ENCODE data around the gene KBTBD12.
"Not testable (repeated sequence)": the region's sequence is repeated elsewhere in the genome, so short reads cannot be mapped to it uniquely, and the experiment has no call there.

KBTBD12 gene

DNA sequence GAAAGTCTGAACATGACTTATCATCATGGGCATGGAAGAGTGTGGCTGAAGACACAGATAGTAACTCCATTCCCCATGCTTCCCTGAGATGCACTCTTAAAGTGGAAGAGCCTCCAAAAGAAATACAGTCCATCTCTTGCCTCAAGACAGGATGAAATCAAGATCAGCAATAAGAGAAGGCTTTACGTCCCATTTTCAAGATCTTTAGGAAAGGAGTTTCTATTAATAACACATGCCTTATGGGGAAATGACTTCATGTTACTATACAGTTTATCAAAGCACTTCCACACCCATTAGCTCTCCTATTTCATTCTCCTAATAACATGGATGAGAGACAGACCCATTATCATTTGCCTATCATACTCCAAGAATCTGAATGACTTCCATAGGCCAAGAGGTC lies 6.1 kb upstream of the KBTBD12 start:
- Histone ChIP-seq H3K36me3 (ENCODE audit: insufficient read depth, low read length) (no peaks in the 10 kb centered on the region), H3K9me3 (ENCODE audit: low read depth, low read length) (0 out of 2 replicates have a peak, but pooled peaks cover under 1% of the 10 kb centered on the region), H3K9ac (ENCODE audit: insufficient read length) (no peak overlapping the region), H3K27ac (no peak overlapping the region), H3K4me3 (no peak overlapping the region)
- TF ChIP-seq FOXP2 (optimal IDR thresholded peaks at IDR 0.05; ENCODE audit: control extremely low read depth, extremely low read length, insufficient read depth) (no peak), EZH2 (IDR thresholded peaks at IDR 0.05) (no peak), POLR2AphosphoS5 (IDR thresholded peaks at IDR 0.05; ENCODE audit: borderline replicate concordance, low read depth, low read length) (no peak)
- no peak for DNase-seq (ENCODE audit: low read depth, low spot score)

DNA sequence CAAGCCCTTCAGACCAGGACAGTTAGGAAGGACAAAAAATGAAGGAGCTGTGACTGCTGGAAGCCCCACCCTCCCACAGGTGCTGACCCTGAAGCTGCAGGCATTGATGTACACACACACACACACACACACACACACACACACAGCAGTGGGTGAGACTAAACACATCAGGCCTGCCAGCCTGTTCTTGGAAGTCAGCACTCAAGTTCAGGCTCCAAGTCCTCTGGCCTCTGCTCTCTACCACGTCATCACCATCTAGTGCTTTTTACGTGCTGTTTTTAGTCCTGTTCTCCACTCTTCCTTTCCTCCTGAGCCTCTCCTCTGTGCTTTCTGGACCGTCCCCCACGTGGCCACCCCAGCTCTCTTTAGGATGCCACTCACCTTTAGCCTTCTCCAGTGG lies 5.4 kb upstream of the KBTBD12 start:
- TF ChIP-seq FOXP2 (optimal IDR thresholded peaks at IDR 0.05; ENCODE audit: control extremely low read depth, extremely low read length, insufficient read depth): no peak
- TF ChIP-seq POLR2AphosphoS5 (IDR thresholded peaks at IDR 0.05; ENCODE audit: borderline replicate concordance, low read depth, low read length): no peak
- no peak for TF ChIP-seq EZH2 (IDR thresholded peaks at IDR 0.05)

DNA sequence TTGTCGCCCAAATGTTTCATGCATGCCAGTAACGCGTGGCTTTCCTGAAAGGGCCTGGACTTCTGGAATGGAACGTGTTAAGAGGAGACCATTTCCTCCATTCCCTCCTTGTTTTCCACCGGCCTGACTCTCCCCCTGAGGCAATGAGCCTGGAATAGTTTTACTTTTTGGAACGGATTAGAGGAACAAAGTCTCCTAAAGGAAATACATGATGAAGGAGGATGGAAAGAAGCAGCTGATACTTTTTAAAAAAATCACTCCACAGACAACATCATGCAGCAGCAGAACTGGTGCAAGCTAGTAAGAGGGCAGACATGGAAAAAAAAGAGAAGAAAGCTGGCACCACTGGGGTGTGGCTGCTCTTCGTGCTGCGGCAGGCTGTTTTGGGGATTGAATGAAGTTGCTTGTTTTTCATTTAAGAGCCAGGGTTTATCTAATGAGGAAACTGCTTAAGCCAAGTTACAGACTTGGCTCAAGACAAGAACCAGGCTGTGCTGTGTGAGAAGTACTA lies 3.6 kb upstream of the KBTBD12 start:
- no peak for DNase-seq (ENCODE audit: low read depth, low spot score)
- TF ChIP-seq POLR2AphosphoS5 (IDR thresholded peaks at IDR 0.05; ENCODE audit: borderline replicate concordance, low read depth, low read length): no peak
- TF ChIP-seq EZH2 (IDR thresholded peaks at IDR 0.05): no peak
- TF ChIP-seq FOXP2 (optimal IDR thresholded peaks at IDR 0.05; ENCODE audit: control extremely low read depth, extremely low read length, insufficient read depth): no peak
- H3K4me3 ChIP-seq: no peak overlapping the region
- H3K9me3 ChIP-seq (ENCODE audit: low read depth, low read length): 0 out of 2 replicates have a peak, but pooled peaks cover 3% of the 10 kb centered on the region
- no peak overlapping the region for H3K27ac ChIP-seq
- no peaks in the 10 kb centered on the region for H3K36me3 ChIP-seq (ENCODE audit: insufficient read depth, low read length)
- H3K9ac ChIP-seq (ENCODE audit: insufficient read length): no peak overlapping the region

More for the DNA sequence above, 5.4 kb upstream of the KBTBD12 start:
- H3K36me3 ChIP-seq (ENCODE audit: insufficient read depth, low read length): no peaks in the 10 kb centered on the region
- no peak overlapping the region for H3K9ac ChIP-seq (ENCODE audit: insufficient read length)
- 0 out of 2 replicates have a peak, but pooled peaks cover 3% of the 10 kb centered on the region for H3K9me3 ChIP-seq (ENCODE audit: low read depth, low read length)
- H3K27ac ChIP-seq: no peak overlapping the region
- no peak for DNase-seq (ENCODE audit: low read depth, low spot score)
- H3K4me3 ChIP-seq: no peak overlapping the region

DNA sequence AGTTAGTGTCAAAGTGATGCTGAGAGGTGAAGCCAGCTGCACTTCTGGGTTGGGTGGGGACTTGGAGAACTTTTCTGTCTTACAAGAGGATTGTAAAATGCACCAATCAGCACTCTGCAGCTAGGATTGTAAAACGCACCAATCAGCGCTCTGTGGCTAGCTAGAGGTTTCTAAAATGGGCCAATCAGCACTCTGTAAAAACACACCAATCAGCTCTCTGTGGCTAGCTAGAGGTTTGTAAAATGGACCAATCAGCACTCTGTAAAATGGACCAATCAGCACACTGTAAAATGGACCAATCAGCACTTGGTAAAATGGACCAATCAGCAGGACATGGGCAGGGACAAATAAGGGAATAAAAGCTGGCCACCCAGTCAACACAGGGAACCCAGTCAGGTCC lies 1.2 kb upstream of the KBTBD12 start:
- H3K9ac ChIP-seq (ENCODE audit: insufficient read length); H3K36me3 ChIP-seq (ENCODE audit: insufficient read depth, low read length); DNase-seq (ENCODE audit: low read depth, low spot score); H3K27ac ChIP-seq; H3K4me3 ChIP-seq; H3K9me3 ChIP-seq (ENCODE audit: low read depth, low read length): not testable (repeated sequence)

DNA sequence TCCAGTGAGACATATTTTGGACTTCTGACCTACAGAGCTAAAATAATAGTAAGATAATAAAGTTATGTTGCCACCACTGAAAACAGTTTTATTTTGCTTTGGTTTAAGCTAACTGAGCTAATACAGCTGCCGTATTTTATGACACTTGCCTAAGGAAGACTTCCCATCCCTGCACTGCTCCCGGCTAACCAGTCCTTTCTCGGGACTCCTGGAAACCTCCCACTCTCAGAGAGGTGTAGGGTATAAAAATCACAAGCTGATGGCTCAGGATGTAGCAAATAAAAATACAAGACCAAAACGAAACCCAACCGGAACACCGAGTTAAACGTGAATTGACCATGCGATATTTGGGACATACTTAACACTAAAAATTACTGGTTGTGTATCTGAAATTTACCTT lies 448 bp upstream of the KBTBD12 start:
- Histone ChIP-seq H3K4me3 (peak overlapping the region; percentile 23; the same call in 1 of the 2 replicates), H3K27ac (no peak overlapping the region), H3K9me3 (ENCODE audit: low read depth, low read length) (0 out of 2 replicates have a peak, but pooled peaks cover 3% of the 10 kb centered on the region), H3K36me3 (ENCODE audit: insufficient read depth, low read length) (no peaks in the 10 kb centered on the region), H3K9ac (ENCODE audit: insufficient read length) (no peak overlapping the region)
- no peak for TF ChIP-seq POLR2AphosphoS5 (IDR thresholded peaks at IDR 0.05; ENCODE audit: borderline replicate concordance, low read depth, low read length)
- TF ChIP-seq EZH2 (IDR thresholded peaks at IDR 0.05): no peak
- TF ChIP-seq FOXP2 (optimal IDR thresholded peaks at IDR 0.05; ENCODE audit: control extremely low read depth, extremely low read length, insufficient read depth): no peak
- DNase-seq (ENCODE audit: low read depth, low spot score): no peak

DNA sequence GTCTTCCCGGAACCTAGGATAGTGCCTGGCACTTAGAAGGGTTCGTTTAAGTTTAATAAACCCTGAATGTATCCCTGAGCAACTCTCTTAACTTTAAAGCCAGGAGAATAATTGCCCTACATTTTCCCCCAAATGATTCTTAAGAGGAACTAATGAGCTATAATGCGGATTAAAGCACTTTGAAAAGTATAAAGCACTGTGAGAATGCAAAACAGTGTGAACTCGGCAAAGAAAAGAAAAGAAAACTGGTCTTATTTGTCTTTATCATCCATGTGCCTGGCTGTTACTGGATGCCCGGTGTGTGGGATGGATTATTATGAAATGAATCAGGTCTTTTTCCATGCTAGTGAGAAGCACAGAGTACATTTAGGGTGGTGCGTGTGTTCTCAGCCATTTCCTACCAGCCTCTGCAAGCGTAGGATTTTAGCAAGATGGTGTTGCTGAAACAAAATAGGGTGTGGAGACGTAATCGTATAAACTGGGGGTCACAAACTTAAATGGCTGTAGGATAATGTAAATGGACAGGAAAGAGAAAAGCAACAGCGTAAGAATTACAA lies 983 bp downstream of the KBTBD12 start:
- Histone ChIP-seq H3K36me3 (ENCODE audit: insufficient read depth, low read length) (no peaks in the 10 kb centered on the region), H3K27ac (no peak overlapping the region), H3K9me3 (ENCODE audit: low read depth, low read length) (0 out of 2 replicates have a peak, but pooled peaks cover 3% of the 10 kb centered on the region), H3K4me3 (no peak overlapping the region), H3K9ac (ENCODE audit: insufficient read length) (no peak overlapping the region)
- TF ChIP-seq EZH2 (IDR thresholded peaks at IDR 0.05): no peak
- TF ChIP-seq POLR2AphosphoS5 (IDR thresholded peaks at IDR 0.05; ENCODE audit: borderline replicate concordance, low read depth, low read length): no peak
- TF ChIP-seq FOXP2 (optimal IDR thresholded peaks at IDR 0.05; ENCODE audit: control extremely low read depth, extremely low read length, insufficient read depth): no peak
- no peak for DNase-seq (ENCODE audit: low read depth, low spot score)

DNA sequence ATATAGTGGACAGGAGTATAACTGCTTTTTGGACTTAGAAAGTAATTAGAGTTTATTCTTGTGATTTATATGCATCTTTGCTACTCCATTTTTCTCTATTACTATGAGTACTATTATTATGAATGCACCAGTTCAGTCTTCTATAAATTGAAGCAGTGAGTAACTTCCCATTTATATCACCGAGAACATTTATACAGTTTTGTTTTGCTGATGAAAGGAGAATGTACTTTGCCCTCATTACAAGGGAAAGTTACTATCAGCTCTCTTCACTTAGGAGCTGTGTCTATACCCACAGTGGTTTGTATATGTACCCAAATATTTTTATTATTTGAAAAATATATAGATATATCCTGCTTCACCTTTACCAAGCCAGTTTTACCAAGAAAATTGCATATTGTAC lies 5.7 kb downstream of the KBTBD12 start:
- Histone ChIP-seq H3K9ac (ENCODE audit: insufficient read length) (no peak overlapping the region), H3K27ac (no peak overlapping the region), H3K9me3 (ENCODE audit: low read depth, low read length) (no peaks in the 10 kb centered on the region), H3K4me3 (no peak overlapping the region), H3K36me3 (ENCODE audit: insufficient read depth, low read length) (no peaks in the 10 kb centered on the region)
- TF ChIP-seq FOXP2 (optimal IDR thresholded peaks at IDR 0.05; ENCODE audit: control extremely low read depth, extremely low read length, insufficient read depth) (no peak), EZH2 (IDR thresholded peaks at IDR 0.05) (no peak), POLR2AphosphoS5 (IDR thresholded peaks at IDR 0.05; ENCODE audit: borderline replicate concordance, low read depth, low read length) (no peak)
- DNase-seq (ENCODE audit: low read depth, low spot score): no peak

DNA sequence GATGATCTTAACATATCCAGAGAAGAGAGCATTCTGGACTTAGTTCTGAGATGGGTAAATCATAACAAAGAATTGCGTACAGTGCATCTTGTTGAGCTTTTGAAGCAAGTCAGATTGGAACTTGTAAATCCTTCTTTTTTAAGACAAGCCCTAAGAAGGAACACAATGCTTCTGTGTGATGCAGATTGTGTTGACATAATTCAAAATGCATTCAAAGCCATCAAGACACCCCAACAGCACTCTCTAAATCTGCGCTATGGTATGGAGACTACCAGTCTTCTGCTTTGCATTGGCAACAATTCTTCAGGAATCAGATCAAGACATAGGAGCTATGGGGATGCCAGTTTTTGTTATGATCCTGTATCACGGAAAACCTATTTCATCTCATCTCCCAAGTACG lies 8.6 kb downstream of the KBTBD12 start:
- no peak overlapping the region for H3K27ac ChIP-seq
- H3K36me3 ChIP-seq (ENCODE audit: insufficient read depth, low read length): no peaks in the 10 kb centered on the region
- H3K4me3 ChIP-seq: no peak overlapping the region
- no peaks in the 10 kb centered on the region for H3K9me3 ChIP-seq (ENCODE audit: low read depth, low read length)
- no peak for DNase-seq (ENCODE audit: low read depth, low spot score)
- no peak for TF ChIP-seq EZH2 (IDR thresholded peaks at IDR 0.05)
- TF ChIP-seq FOXP2 (optimal IDR thresholded peaks at IDR 0.05; ENCODE audit: control extremely low read depth, extremely low read length, insufficient read depth): no peak
- no peak overlapping the region for H3K9ac ChIP-seq (ENCODE audit: insufficient read length)

DNA sequence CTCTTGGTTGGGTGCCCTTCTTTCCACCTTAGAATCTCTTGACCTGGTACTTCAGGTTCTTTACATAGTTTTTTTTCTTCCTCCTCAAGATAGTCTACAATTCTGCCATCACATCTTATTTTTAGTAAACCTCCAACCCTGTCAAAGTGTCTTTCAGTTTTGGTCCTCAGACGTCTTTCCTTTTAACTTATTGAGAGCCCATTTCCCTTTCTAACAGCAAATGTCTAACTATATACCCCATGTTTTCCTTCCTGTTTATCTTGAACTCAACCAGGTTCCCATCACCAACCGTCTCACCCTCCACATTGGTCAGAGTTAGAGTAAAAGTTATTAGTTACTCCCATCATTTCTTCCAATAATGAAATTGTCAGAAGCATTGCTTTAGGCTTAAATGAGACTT lies 10.4 kb downstream of the KBTBD12 start:
- H3K27ac ChIP-seq: no peak overlapping the region
- TF ChIP-seq FOXP2 (optimal IDR thresholded peaks at IDR 0.05; ENCODE audit: control extremely low read depth, extremely low read length, insufficient read depth) (no peak), EZH2 (IDR thresholded peaks at IDR 0.05) (no peak), POLR2AphosphoS5 (IDR thresholded peaks at IDR 0.05; ENCODE audit: borderline replicate concordance, low read depth, low read length) (no peak)
- no peak overlapping the region for H3K9ac ChIP-seq (ENCODE audit: insufficient read length)
- no peak for DNase-seq (ENCODE audit: low read depth, low spot score)
- no peak overlapping the region for H3K4me3 ChIP-seq
- H3K36me3 ChIP-seq (ENCODE audit: insufficient read depth, low read length): no peaks in the 10 kb centered on the region
- no peaks in the 10 kb centered on the region for H3K9me3 ChIP-seq (ENCODE audit: low read depth, low read length)
